ENCODE data around the gene AXIN2. TPM values are rescaled to one million over a fixed set of nuclear protein-coding genes. Genes with fewer than 3 reads are reported as not detected.

The AXIN2 gene
- total RNA-seq: 18.0 TPM

GRCh38 chr17:65561452-65562205 lies at the start of gene AXIN2:
Gene AXIN2 (minus strand): TSS chr17:65561648. CDS start chr17:65558620, 3,028 bp downstream.
- intact Hi-C loops (cut with DNase I): no loop called here
- ATAC-seq: peak; percentile 90
- DNase-seq (ENCODE audit: low spot score): peak; percentile 92

- no peak for ATAC-seq
- DNase-seq (ENCODE audit: low spot score): peak; percentile 13
- intact Hi-C loops (cut with DNase I): no loop called here
These were observed 48.3 kb upstream of the AXIN2 start for GRCh38 chr17:65609749-65610148.

GRCh38 chr17:65609286-65609685 lies 47.8 kb upstream of the AXIN2 start:
- no peak for ATAC-seq

GRCh38 chr17:65604070-65604469 lies 42.6 kb upstream of the AXIN2 start:
- intact Hi-C loops (cut with DNase I): no loop called here
- DNase-seq (ENCODE audit: low spot score) (no peak), ATAC-seq (no peak)

More at GRCh38 chr17:65609286-65609685, 47.8 kb upstream of the AXIN2 start:
- DNase-seq (ENCODE audit: low spot score): no peak
- intact Hi-C loops (cut with DNase I): no loop called here

GRCh38 chr17:65601881-65602280 lies 40.4 kb upstream of the AXIN2 start:
- ATAC-seq (no peak), DNase-seq (ENCODE audit: low spot score) (no peak)
- intact Hi-C loops (cut with DNase I): no loop called here

GRCh38 chr17:65601145-65601544 lies 39.7 kb upstream of the AXIN2 start:
- no peak for DNase-seq (ENCODE audit: low spot score)
- no peak for ATAC-seq
- intact Hi-C loops (cut with DNase I): no loop called here

GRCh38 chr17:65600518-65600917 lies 39.1 kb upstream of the AXIN2 start:
- intact Hi-C loops (cut with DNase I): no loop called here
- DNase-seq (ENCODE audit: low spot score) (no peak), ATAC-seq (no peak)

- intact Hi-C loops (cut with DNase I): no loop called here
- ATAC-seq (no peak), DNase-seq (ENCODE audit: low spot score) (no peak)
These were observed 38.2 kb upstream of the AXIN2 start for GRCh38 chr17:65599650-65600049.

GRCh38 chr17:65598746-65599145 lies 37.3 kb upstream of the AXIN2 start:
- intact Hi-C loops (cut with DNase I): no loop called here
- DNase-seq (ENCODE audit: low spot score) (no peak), ATAC-seq (no peak)

GRCh38 chr17:65595071-65595656 lies 33.7 kb upstream of the AXIN2 start:
- intact Hi-C loops (cut with DNase I): no loop called here
- ATAC-seq (no peak), DNase-seq (ENCODE audit: low spot score) (no peak)

GRCh38 chr17:65593855-65594845 lies 32.7 kb upstream of the AXIN2 start:
- DNase-seq (ENCODE audit: low spot score) (no peak), ATAC-seq (peak; percentile 67)
- intact Hi-C loops (cut with DNase I): no loop called here

GRCh38 chr17:65593092-65593854 lies 31.8 kb upstream of the AXIN2 start:
- intact Hi-C loops (cut with DNase I): no loop called here
- ATAC-seq (no peak), DNase-seq (ENCODE audit: low spot score) (no peak)

GRCh38 chr17:65592125-65592965 lies 30.9 kb upstream of the AXIN2 start:
- no peak for ATAC-seq
- intact Hi-C loops (cut with DNase I): no loop called here
- no peak for DNase-seq (ENCODE audit: low spot score)

GRCh38 chr17:65589321-65589720 lies 27.9 kb upstream of the AXIN2 start:
- intact Hi-C loops (cut with DNase I): no loop called here
- ATAC-seq (no peak), DNase-seq (ENCODE audit: low spot score) (no peak)

GRCh38 chr17:65588181-65588808 lies 26.8 kb upstream of the AXIN2 start:
- DNase-seq (ENCODE audit: low spot score) (no peak), ATAC-seq (no peak)
- intact Hi-C loops (cut with DNase I): no loop called here

- no peak for DNase-seq (ENCODE audit: low spot score)
- ATAC-seq: no peak
- intact Hi-C loops (cut with DNase I): no loop called here
These were observed 26.2 kb upstream of the AXIN2 start for GRCh38 chr17:65587534-65588180.

- ATAC-seq: no peak
- intact Hi-C loops (cut with DNase I): no loop called here
- DNase-seq (ENCODE audit: low spot score): no peak
These were observed 25.5 kb upstream of the AXIN2 start for GRCh38 chr17:65586899-65587298.

All from sciatic nerve (tissue), 2 donors.